Skeletal muscle satellite cell (primary cell): ENCODE data around the gene TFAP2D.

Experiments used
- H3K27me3 ChIP-seq: 2 replicates; pipeline ENCODE4 v1.7.0; 2013; ENCODE audit warnings: low read length; ENCODE audit not compliant: control insufficient read depth, insufficient read depth
- H3K36me3 ChIP-seq: 2 replicates; pipeline ENCODE4 v1.7.0; 2013; ENCODE audit warnings: mild to moderate bottlenecking, control low read depth, low read length; ENCODE audit not compliant: insufficient read depth
- H3K4me1 ChIP-seq: 2 replicates; pipeline ENCODE4 v1.7.0; 2013; ENCODE audit warnings: low read length; ENCODE audit not compliant: control insufficient read depth, insufficient read depth
- H3K4me2 ChIP-seq: 2 replicates; pipeline ENCODE4 v1.7.0; 2013; ENCODE audit warnings: mild to moderate bottlenecking, low read length
- H3K4me3 ChIP-seq: 2 replicates; pipeline ENCODE4 v1.7.0; 2013; ENCODE audit warnings: low read length
- H3K9ac ChIP-seq: 2 replicates; pipeline ENCODE4 v1.7.0; 2013; ENCODE audit warnings: mild to moderate bottlenecking, low read depth, low read length, moderate library complexity
- H3K9me3 ChIP-seq: replicated peaks from 2 replicates; pipeline ENCODE4 v1.7.0; 2013; ENCODE audit warnings: mild to moderate bottlenecking, control low read depth, low read length

The TFAP2D gene

DNA sequence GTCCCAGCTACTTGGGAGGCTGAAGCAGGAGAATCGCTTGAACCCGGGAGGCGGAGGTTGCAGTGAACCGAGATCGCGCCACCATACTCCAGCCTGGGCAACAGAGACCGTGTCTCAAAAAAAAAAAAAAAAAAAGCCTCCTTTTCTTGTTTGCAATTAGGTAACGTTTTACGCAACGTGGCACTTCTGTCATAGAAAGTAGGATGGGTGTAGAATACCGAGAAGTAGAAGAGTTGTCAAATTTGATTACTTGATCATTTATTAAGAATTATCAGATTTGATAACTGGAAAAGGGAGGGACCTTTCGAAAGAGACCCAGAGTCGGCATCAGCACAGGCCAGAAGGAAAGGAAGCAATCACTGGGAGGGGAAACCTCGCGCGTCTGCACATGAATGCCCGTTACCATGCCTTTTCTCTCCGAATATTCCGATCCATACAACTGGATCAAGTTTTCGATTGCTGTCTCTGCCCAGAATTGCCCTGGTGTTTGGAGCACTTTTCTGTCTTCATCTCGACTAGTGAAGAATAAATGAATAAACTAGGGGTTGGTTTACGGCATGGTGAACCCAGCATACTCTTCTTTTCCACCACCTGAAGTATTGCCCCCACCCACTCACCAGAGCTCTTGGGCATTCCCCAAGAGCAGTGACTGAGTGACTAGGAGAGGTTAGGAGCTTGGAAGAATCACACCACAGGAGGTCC is 4.5 kb upstream of the TFAP2D start:
- Histone ChIP-seq H3K4me1 (no peaks in the 10 kb centered on the region), H3K4me2 (no peak overlapping the region), H3K36me3 (no peaks in the 10 kb centered on the region), H3K27me3 (peaks cover 68% of the 10 kb centered on the region), H3K4me3 (no peak overlapping the region), H3K9me3 (no peaks in the 10 kb centered on the region), H3K9ac (no peak overlapping the region)

DNA sequence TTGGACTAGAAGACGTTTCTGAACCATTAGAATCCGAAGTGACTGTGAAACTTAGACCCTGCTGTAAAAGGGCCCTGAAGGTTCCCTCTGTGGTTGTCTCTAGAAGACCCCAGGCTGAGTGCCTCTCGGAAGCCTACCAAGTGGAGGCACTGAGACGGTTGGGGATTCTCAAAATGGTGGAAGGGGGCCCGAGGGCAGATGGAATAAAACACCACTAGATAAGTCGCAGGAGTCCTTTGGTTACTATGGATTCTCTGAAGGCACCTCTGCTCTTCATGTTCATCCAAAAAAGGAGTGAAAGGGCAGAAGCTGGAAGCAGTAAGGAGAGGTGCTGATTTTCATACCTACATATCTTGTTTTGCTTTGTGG is 4.0 kb upstream of the TFAP2D start:
- Histone ChIP-seq H3K27me3 (peaks cover 71% of the 10 kb centered on the region), H3K4me3 (no peak overlapping the region), H3K4me2 (no peak overlapping the region), H3K9me3 (no peaks in the 10 kb centered on the region), H3K9ac (no peak overlapping the region), H3K36me3 (no peaks in the 10 kb centered on the region), H3K4me1 (no peaks in the 10 kb centered on the region)

DNA sequence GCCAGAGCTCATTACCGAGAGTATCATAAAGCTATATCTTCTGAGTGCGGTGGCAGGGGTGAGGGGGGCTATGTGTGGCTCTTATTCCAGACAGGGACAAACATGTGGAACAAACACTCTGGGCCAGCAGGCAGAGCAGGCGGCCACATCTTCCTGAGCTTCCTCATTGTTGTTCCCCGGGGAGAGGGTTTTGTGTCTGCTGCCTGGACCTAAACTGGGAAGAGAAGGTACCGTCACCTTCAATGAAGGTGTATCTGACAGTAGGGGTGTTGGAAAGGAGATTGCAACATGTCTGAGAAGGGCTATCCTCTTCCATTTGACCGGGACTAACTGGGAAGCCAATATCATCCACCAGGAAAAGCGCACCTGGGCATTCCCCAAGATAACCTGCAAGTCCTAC is 1.6 kb upstream of the TFAP2D start:
- no peaks in the 10 kb centered on the region for H3K36me3 ChIP-seq
- H3K4me3 ChIP-seq, result no peak overlapping the region
- H3K27me3 ChIP-seq, result peaks cover 82% of the 10 kb centered on the region
- H3K4me2 ChIP-seq, result no peak overlapping the region
- no peaks in the 10 kb centered on the region for H3K4me1 ChIP-seq
- H3K9ac ChIP-seq, result no peak overlapping the region
- no peaks in the 10 kb centered on the region for H3K9me3 ChIP-seq

DNA sequence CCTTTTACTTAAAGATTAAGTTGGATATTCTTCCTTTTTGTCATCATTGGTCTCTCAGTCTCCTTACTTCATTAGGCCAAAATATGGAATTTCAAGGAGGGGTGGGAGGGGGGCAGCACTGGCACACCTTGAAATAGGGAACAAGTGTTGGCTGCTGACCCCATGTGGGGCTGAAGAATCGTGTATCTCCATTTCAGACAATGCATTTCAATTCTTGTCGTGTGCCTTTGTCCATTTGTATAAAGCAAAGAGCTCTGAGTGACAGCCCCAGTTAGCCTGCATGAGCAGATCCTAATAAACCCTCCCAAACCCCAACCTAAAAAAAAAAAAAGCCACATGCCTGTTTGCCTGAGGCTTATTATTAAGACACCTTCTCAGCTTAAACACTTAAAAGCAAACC is 1.0 kb upstream of the TFAP2D start:
- Histone ChIP-seq H3K36me3 (no peaks in the 10 kb centered on the region), H3K9ac (no peak overlapping the region), H3K4me1 (no peaks in the 10 kb centered on the region), H3K27me3 (peaks cover 84% of the 10 kb centered on the region), H3K4me3 (no peak overlapping the region), H3K4me2 (no peak overlapping the region), H3K9me3 (no peaks in the 10 kb centered on the region)

DNA sequence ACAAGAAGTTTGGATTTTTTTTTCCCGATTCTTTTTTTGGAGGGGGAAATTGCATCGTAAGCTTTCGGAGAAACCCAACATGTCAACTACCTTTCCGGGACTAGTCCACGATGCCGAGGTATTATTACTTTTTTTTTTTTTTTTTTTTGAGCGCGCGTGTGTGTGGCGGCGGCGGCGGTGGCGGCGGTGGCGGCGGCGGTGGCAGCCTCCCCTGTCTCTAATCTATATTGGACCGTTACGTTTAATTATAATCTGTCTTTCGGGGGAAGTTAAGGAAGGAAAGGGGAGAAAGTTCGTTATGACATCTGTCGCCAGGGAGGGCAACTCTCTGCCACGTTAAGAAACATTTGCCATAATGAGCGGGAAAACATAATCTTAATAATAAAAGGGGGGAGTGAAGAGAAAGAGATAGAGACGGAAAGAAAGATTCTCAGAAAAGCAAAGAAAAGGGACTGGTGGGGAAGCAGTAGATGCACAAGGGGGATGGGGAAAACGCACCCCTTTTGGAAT is 706 bp downstream of the TFAP2D start:
- Histone ChIP-seq H3K9me3 (no peaks in the 10 kb centered on the region), H3K4me2 (no peak overlapping the region), H3K9ac (no peak overlapping the region), H3K27me3 (peaks cover 76% of the 10 kb centered on the region), H3K36me3 (no peaks in the 10 kb centered on the region), H3K4me1 (no peaks in the 10 kb centered on the region), H3K4me3 (no peak overlapping the region)

DNA sequence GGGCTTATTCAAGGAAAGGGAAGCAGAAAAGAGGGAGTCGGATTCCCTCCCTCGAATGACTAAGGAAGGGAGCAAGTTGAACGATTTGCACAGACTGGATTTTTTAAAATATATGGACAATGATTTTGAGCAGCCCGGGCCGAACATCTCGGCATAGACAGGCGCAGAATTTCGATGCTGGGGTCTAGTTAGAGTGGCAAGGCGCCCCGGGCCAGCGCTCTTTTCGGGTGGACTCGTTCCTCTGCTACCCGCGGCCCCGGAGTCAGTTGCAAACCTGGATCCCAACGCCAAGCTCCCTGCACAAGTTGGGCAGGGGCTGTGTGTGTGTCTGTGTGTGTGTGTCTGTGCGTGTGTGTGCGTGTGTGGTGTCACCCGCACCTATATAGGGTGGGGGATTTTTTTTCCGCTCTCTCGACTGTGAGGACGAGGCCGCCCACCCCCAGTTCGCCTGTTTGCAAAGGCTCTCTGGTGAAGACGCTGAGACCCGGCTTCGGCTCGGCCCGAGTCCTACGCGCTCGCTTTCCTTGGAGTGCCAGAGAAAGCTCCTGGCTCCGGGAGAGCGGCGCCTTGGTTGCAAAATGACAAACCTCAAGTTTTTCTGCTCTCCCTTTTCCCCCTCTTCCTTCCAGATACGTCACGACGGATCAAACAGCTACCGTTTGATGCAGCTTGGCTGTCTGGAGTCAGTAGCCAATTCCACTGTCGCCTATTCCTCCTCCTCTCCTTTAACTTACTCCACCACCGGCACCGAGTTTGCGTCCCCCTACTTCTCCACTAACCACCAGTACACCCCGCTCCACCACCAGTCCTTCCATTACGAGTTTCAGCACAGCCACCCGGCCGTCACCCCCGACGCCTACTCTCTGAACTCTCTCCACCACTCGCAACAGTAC is 1.4 kb downstream of the TFAP2D start:
- H3K36me3 ChIP-seq, result no peaks in the 10 kb centered on the region
- H3K4me3 ChIP-seq, result no peak overlapping the region
- H3K9me3 ChIP-seq, result no peaks in the 10 kb centered on the region
- H3K4me2 ChIP-seq, result no peak overlapping the region
- H3K27me3 ChIP-seq, result peaks cover 70% of the 10 kb centered on the region
- H3K4me1 ChIP-seq, result no peaks in the 10 kb centered on the region
- H3K9ac ChIP-seq, result no peak overlapping the region

DNA sequence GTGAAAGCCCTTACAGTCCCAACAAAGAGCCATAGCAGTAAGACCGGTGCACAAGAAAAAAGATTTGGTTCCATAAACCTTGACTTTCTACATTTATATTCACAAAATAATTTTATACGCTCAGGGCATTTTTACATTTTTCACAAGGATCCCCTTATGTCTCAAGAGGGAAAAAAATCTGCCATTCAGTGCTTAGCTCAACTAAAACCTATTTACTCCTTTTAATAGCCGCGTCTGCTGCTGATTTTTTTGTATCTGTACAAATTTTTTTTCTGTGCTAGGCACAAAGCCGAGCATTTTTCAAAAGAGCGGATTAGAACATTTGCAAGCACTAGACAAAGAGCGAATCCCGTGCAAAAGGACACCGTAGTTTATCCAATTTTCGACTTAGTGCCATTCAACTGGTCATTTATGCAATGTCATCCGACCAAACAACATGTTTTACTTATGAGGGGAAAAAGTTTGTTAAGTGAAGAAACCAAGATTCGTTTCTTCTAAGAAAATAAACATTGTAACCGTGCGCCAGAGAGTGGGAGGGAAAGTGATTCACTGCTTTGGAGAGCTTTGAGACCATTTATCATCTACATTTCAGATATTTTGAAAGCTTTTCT is 3.7 kb downstream of the TFAP2D start:
- Histone ChIP-seq H3K27me3 (peaks cover 63% of the 10 kb centered on the region), H3K4me2 (no peak overlapping the region), H3K36me3 (no peaks in the 10 kb centered on the region), H3K4me3 (no peak overlapping the region), H3K9me3 (no peaks in the 10 kb centered on the region), H3K4me1 (no peaks in the 10 kb centered on the region), H3K9ac (no peak overlapping the region)

DNA sequence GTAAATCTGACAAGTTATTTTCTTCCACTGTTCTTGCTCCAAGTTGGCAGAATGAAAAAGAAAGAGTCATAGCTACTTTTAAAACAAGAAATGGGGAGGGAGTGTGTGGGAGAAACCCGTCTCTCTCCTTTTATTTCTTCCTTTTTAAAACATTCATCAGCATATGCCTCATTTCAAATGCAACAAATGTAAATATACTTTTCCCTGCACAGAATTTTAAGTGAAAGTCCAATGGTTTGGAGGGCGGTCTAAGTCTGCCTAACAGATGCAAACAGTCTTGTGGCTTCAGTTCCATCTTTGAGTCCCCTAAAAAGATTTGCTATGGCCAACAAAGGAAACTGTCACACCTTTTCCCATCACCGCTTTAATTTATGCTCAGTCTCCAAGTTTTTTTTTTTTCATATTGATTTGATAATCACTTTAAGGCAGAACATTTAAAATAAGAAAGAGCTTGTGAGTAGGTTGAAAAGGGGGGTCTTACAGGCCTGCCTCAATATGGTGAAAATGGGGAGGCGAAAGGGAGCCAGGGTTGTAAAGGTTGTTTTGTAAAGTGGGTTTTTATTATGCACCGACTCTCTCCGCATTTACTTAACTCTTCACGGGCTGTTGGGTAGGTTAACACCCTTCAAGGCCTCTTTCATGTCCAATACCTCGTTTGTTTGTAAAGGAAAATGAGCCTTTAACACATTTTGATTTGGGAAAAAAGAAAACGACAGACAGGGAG is 4.6 kb downstream of the TFAP2D start:
- Histone ChIP-seq H3K4me3 (no peak overlapping the region), H3K9ac (no peak overlapping the region), H3K4me1 (no peaks in the 10 kb centered on the region), H3K27me3 (peaks cover 64% of the 10 kb centered on the region), H3K9me3 (no peaks in the 10 kb centered on the region), H3K36me3 (no peaks in the 10 kb centered on the region), H3K4me2 (no peak overlapping the region)

DNA sequence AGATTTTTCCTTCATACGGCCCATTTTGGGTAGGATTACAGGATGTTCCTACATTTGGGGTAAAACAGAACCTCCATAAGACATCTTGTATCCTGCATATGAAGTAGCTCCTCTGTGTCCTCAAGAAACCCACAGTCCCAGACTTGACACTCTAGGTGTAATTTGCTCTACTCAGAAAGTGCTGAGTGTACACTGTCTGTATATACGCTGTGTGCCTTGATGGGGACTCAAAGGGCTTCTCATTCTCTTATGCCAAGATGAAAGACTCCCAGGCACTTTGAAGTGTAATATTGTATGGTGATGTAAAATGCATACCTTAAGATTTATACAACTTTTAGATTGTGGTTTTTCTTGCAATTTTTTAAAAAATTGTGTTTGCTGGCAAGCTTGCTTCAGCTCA is 5.2 kb downstream of the TFAP2D start:
- H3K4me2 ChIP-seq, result no peak overlapping the region
- no peaks in the 10 kb centered on the region for H3K9me3 ChIP-seq
- H3K27me3 ChIP-seq, result peaks cover 64% of the 10 kb centered on the region
- H3K4me3 ChIP-seq, result no peak overlapping the region
- H3K4me1 ChIP-seq, result no peaks in the 10 kb centered on the region
- H3K36me3 ChIP-seq, result no peaks in the 10 kb centered on the region
- no peak overlapping the region for H3K9ac ChIP-seq

DNA sequence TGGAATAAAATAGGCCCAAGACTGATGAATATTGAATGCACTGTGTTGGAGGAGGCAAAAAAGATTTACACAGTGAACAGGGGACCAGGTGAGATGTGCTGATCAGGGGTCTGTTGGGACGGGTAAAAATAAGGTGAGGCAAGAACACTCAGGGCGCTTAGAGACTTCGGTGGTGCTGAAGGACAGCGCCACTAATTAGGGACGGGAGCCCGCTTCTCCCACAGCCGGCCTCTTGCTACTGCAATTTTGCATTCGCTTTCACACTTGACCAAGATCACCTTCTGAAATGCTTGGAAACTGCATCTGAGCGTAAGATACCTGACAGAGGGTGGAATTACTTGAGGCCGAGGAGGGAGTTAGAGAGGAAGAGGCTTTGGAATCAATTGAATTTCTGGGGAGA is 7.3 kb downstream of the TFAP2D start:
- Histone ChIP-seq H3K27me3 (peaks cover 51% of the 10 kb centered on the region), H3K9me3 (no peaks in the 10 kb centered on the region), H3K4me3 (no peak overlapping the region), H3K9ac (no peak overlapping the region), H3K4me1 (no peaks in the 10 kb centered on the region), H3K4me2 (no peak overlapping the region), H3K36me3 (no peaks in the 10 kb centered on the region)

DNA sequence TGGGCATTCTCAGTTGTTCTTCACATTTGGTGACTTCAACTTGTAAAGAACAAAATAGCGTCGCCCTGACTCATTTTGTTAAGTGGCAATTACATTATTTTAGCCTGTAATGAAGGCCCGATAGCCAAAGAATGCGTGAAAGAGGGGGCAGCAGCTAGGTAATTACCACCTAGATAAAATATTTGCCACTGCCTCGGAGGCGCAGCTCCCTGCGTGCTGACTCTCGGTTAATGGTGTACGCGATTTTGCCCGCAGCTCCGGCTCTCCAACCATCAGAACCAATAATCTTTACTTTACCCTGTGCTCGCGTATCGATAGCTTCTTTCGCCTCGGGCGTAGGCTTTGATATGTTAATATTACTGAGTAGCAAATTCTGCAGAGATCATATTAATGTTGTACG is 8.7 kb downstream of the TFAP2D start:
- Histone ChIP-seq H3K9me3 (no peaks in the 10 kb centered on the region), H3K27me3 (peaks cover 44% of the 10 kb centered on the region), H3K4me2 (no peak overlapping the region), H3K4me1 (no peaks in the 10 kb centered on the region), H3K36me3 (no peaks in the 10 kb centered on the region), H3K4me3 (no peak overlapping the region), H3K9ac (no peak overlapping the region)
